ENCODE data around the gene TESMIN. TPM values are rescaled to one million over a fixed set of nuclear protein-coding genes. Genes with fewer than 3 reads are reported as not detected.

The TESMIN gene
- total and polyA plus RNA-seq, 2 of the 4 experiments (the other 2 are of a cell fraction) = 0.90 to 2.2 TPM

DNA sequence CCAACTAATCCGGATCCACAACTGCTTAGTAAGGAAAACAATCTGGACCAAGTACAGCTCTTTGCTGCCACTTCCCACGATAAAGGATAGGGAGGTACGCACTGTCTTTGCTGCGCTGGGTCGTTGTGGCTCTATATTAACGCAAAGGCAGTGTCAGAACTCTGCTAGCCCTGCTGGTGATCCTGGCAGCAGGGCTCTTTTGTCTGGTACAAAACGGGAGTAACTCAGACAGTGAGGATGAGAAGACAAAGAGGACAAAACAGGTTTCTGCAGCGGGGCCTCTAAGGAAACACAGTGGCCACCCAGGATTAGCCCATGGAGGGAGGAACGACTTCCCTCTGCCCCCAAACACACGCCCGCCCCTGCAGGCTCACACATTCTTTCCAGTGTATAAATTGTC, 40.9 kb downstream of the TESMIN start:
- Histone ChIP-seq H2AFZ (replicated peaks; ENCODE audit: low read length, poor library complexity) (no peak overlapping the region), H4K20me1 (ENCODE audit: insufficient read depth, low read length) (no peaks in the 10 kb centered on the region; the same call in 1 of the 2 replicates), H3K4me2 (ENCODE audit: low read depth, low read length) (no peak overlapping the region), H3K23ac (ENCODE audit: low read depth, low read length) (no peak overlapping the region), H4K5ac (ENCODE audit: low read depth, low read length) (no peak overlapping the region), H3K4ac (ENCODE audit: low read depth, low read length) (no peak overlapping the region), H3K14ac (replicated peaks; ENCODE audit: low read depth, low read length) (no peak overlapping the region), H3K9me3 (ENCODE audit: control insufficient read depth, insufficient read depth, low read length) (no peaks in the 10 kb centered on the region), H3K79me1 (ENCODE audit: low read depth in 1 of 2, low read length in 2 of 2) (no peaks in the 10 kb centered on the region), H3K36me3 (ENCODE audit: control insufficient read depth, insufficient read depth, low read length) (no peaks in the 10 kb centered on the region), H2BK120ac (ENCODE audit: low read depth, low read length) (no peak overlapping the region), H3K27me3 (ENCODE audit: control insufficient read depth, insufficient read depth, low read length) (peaks cover 64% of the 10 kb centered on the region), H2BK20ac (ENCODE audit: low read depth, low read length) (no peak overlapping the region), H2AK5ac (ENCODE audit: low read depth, low read length) (no peak overlapping the region), H3K18ac (ENCODE audit: low read depth, low read length) (no peak overlapping the region), H4K91ac (ENCODE audit: insufficient read depth, low read depth, low read length) (no peak overlapping the region), H3K4me3 (ENCODE audit: insufficient read depth, low read depth, low read length) (no peak overlapping the region), H3K27ac (ENCODE audit: insufficient read depth, low read length) (no peak overlapping the region), H2AK9ac (replicated peaks; ENCODE audit: low read depth, low read length, poor library complexity) (no peak overlapping the region), H2BK5ac (ENCODE audit: low read depth, low read length, poor library complexity, severe bottlenecking) (no peak overlapping the region), H3K9me1 (ENCODE audit: insufficient read depth, low read length) (no peaks in the 10 kb centered on the region), H2BK15ac (ENCODE audit: low read depth, low read length) (no peak overlapping the region), H3K4me1 (ENCODE audit: control insufficient read depth, insufficient read depth, low read length) (no peaks in the 10 kb centered on the region), H3K9ac (ENCODE audit: low read depth, low read length) (no peak overlapping the region), H4K8ac (ENCODE audit: low read depth in 2 of 2, low read length in 2 of 2) (no peak overlapping the region), H3K56ac (ENCODE audit: extremely low read depth, insufficient read depth, low read length) (no peak overlapping the region)
- intact Hi-C loops (cut with micrococcal nuclease) (no loop called here), in situ Hi-C loops (cut with MboI; ENCODE audit: low sequenced_read_pairs) (no loop called here), dilution Hi-C loops (cut with HindIII; ENCODE audit: low sequenced_read_pairs, unreplicated experiment) (no loop called here)
- DNase-seq (no peak), ATAC-seq (ENCODE audit: low read depth) (no peak)
- 79% methylated on average over 7 of the region's 11 CpGs; no CpG with 5 or more reads in 1 of the 2 experiments for WGBS, 2 experiments (ENCODE audit: extremely low coverage in 2 of 2, insufficient read length in 1 of 2)
- TF ChIP-seq MAFK (IDR thresholded peaks at IDR 0.05; ENCODE audit: low read depth, low read length) = no peak
- POLR2A ChIA-PET (ENCODE audit: unreplicated experiment) = no interaction called here
- no TSS peak for BruUV-seq (replicated peaks)
- CTCF ChIA-PET = no interaction called here

Measured in IMR-90 (cell line).